ENCODE results near the gene AGAP1. TPM values are rescaled to one million over a fixed set of nuclear protein-coding genes. Genes with fewer than 3 reads are reported as not detected.

Gene AGAP1
- total RNA-seq, 1 donor from 2014 or later, result 47.2 TPM

GRCh38 chr2:236162882-236163470 is 669.1 kb downstream of the AGAP1 start:
- DNase-seq (ENCODE audit: low spot score, unreplicated experiment), result no peak
- Mint-ChIP-seq H3K27me3 (peaks cover 67% of the 10 kb centered on the region), H3K9me3 (ENCODE audit: low read depth) (no peaks in the 10 kb centered on the region), H3K4me1 (ENCODE audit: low read depth) (peaks cover 6% of the 10 kb centered on the region), H3K36me3 (ENCODE audit: insufficient read depth) (no peaks in the 10 kb centered on the region), H3K4me3 (ENCODE audit: low read depth) (no peak overlapping the region), H3K27ac (no peak overlapping the region)
- TF ChIP-seq CTCF (IDR thresholded peaks at IDR 0.05; ENCODE audit: unreplicated experiment), result no peak

GRCh38 chr2:236163471-236164200 is 669.8 kb downstream of the AGAP1 start:
- Mint-ChIP-seq H3K36me3 (ENCODE audit: insufficient read depth) (no peaks in the 10 kb centered on the region), H3K27me3 (peaks cover 60% of the 10 kb centered on the region), H3K4me1 (ENCODE audit: low read depth) (peaks cover 6% of the 10 kb centered on the region), H3K27ac (no peak overlapping the region), H3K9me3 (ENCODE audit: low read depth) (no peaks in the 10 kb centered on the region), H3K4me3 (ENCODE audit: low read depth) (no peak overlapping the region)
- TF ChIP-seq CTCF (IDR thresholded peaks at IDR 0.05; ENCODE audit: unreplicated experiment), result no peak
- no peak for DNase-seq (ENCODE audit: low spot score, unreplicated experiment)

- peaks cover 59% of the 10 kb centered on the region for H3K27me3 Mint-ChIP-seq
- no peak for TF ChIP-seq CTCF (IDR thresholded peaks at IDR 0.05; ENCODE audit: unreplicated experiment)
- H3K4me1 Mint-ChIP-seq (ENCODE audit: low read depth), result peaks cover 4% of the 10 kb centered on the region
- H3K27ac Mint-ChIP-seq, result no peak overlapping the region
- no peaks in the 10 kb centered on the region for H3K9me3 Mint-ChIP-seq (ENCODE audit: low read depth)
- H3K36me3 Mint-ChIP-seq (ENCODE audit: insufficient read depth), result no peaks in the 10 kb centered on the region
- H3K4me3 Mint-ChIP-seq (ENCODE audit: low read depth), result peak overlapping the region; percentile 58
- no peak for DNase-seq (ENCODE audit: low spot score, unreplicated experiment)
These were observed 670.5 kb downstream of the AGAP1 start for GRCh38 chr2:236164201-236164924.

- Mint-ChIP-seq H3K4me3 (ENCODE audit: low read depth) (peak overlapping the region; percentile 58), H3K27ac (no peak overlapping the region), H3K9me3 (ENCODE audit: low read depth) (no peaks in the 10 kb centered on the region), H3K27me3 (peaks cover 66% of the 10 kb centered on the region), H3K4me1 (ENCODE audit: low read depth) (peaks cover 7% of the 10 kb centered on the region), H3K36me3 (ENCODE audit: insufficient read depth) (no peaks in the 10 kb centered on the region)
- DNase-seq (ENCODE audit: low spot score, unreplicated experiment), result no peak
- TF ChIP-seq CTCF (IDR thresholded peaks at IDR 0.05; ENCODE audit: unreplicated experiment), result no peak
These were observed 671.3 kb downstream of the AGAP1 start for GRCh38 chr2:236164925-236165841.

Measured in progenitor cell of endocrine pancreas (in vitro differentiated cells).